ENCODE data around the gene RPL14. TPM values are rescaled to one million over a fixed set of nuclear protein-coding genes. Genes with fewer than 3 reads are reported as not detected.

Gene RPL14
- polyA plus RNA-seq, 1 experiment, result 602 TPM

GRCh38 chr3:40465111-40465407, 7.9 kb downstream of the RPL14 start:
- ChIA-PET POLR2A (interaction anchor here (1.1 kb wide), 1 partner anchor 8 kb away, joined by 4 read pairs; the partner anchor contains the start of gene RPL14), CTCF (interaction anchor here (1.0 kb wide), 1 partner anchor 12 kb away, joined by 3 read pairs; no protein-coding TSS in a partner anchor)
- H3K27ac ChIP-seq (ENCODE audit: low read depth, low read length), result no peak overlapping the region
- DNase-seq (ENCODE audit: low read depth, low spot score), result no peak
- H3K27me3 ChIP-seq (ENCODE audit: control insufficient read depth, insufficient read depth, low read length), result no peaks in the 10 kb centered on the region
- H3K9me3 ChIP-seq (ENCODE audit: control insufficient read depth, insufficient read depth, low read length), result no peaks in the 10 kb centered on the region
- H3K4me3 ChIP-seq (ENCODE audit: low read depth, low read length), result no peak overlapping the region
- no peak for TF ChIP-seq CTCF (IDR thresholded peaks at IDR 0.05; ENCODE audit: low read depth, low read length)

- Histone ChIP-seq H3K4me3 (ENCODE audit: low read depth, low read length) (no peak overlapping the region), H3K9me3 (ENCODE audit: control insufficient read depth, insufficient read depth, low read length) (no peaks in the 10 kb centered on the region), H3K27ac (ENCODE audit: low read depth, low read length) (no peak overlapping the region), H3K27me3 (ENCODE audit: control insufficient read depth, insufficient read depth, low read length) (no peaks in the 10 kb centered on the region)
- no peak for TF ChIP-seq CTCF (IDR thresholded peaks at IDR 0.05; ENCODE audit: low read depth, low read length)
- CTCF ChIA-PET, result interaction anchor here (1.0 kb wide), 1 partner anchor 11 kb away, joined by 3 read pairs; no protein-coding TSS in a partner anchor
- no peak for DNase-seq (ENCODE audit: low read depth, low spot score)
- POLR2A ChIA-PET, result interaction anchor here (1.1 kb wide), 1 partner anchor 9 kb away, joined by 4 read pairs; the partner anchor contains the start of gene RPL14
These were observed 8.3 kb downstream of the RPL14 start for GRCh38 chr3:40465456-40465855.

GRCh38 chr3:40468018-40468417, 10.9 kb downstream of the RPL14 start:
- H3K4me3 ChIP-seq (ENCODE audit: low read depth, low read length), result no peak overlapping the region
- no peak overlapping the region for H3K27ac ChIP-seq (ENCODE audit: low read depth, low read length)
- no peak for TF ChIP-seq CTCF (IDR thresholded peaks at IDR 0.05; ENCODE audit: low read depth, low read length)
- DNase-seq (ENCODE audit: low read depth, low spot score), result no peak
- H3K27me3 ChIP-seq (ENCODE audit: control insufficient read depth, insufficient read depth, low read length), result no peaks in the 10 kb centered on the region
- POLR2A ChIA-PET, result no interaction called here
- CTCF ChIA-PET, result no interaction called here
- H3K9me3 ChIP-seq (ENCODE audit: control insufficient read depth, insufficient read depth, low read length), result no peaks in the 10 kb centered on the region

GRCh38 chr3:40470701-40471100, 13.6 kb downstream of the RPL14 start:
- Histone ChIP-seq H3K27me3 (ENCODE audit: control insufficient read depth, insufficient read depth, low read length) (no peaks in the 10 kb centered on the region), H3K27ac (ENCODE audit: low read depth, low read length) (no peak overlapping the region), H3K9me3 (ENCODE audit: control insufficient read depth, insufficient read depth, low read length) (no peaks in the 10 kb centered on the region), H3K4me3 (ENCODE audit: low read depth, low read length) (no peak overlapping the region)
- ChIA-PET POLR2A (interaction anchor here (1.0 kb wide), 1 partner anchor 11 kb away, joined by 4 read pairs; no protein-coding TSS in a partner anchor), CTCF (no interaction called here)
- no peak for TF ChIP-seq CTCF (IDR thresholded peaks at IDR 0.05; ENCODE audit: low read depth, low read length)
- no peak for DNase-seq (ENCODE audit: low read depth, low spot score)

- Histone ChIP-seq H3K4me3 (ENCODE audit: low read depth, low read length) (peak within 1 kb of the TSS; percentile 84), H3K9me3 (ENCODE audit: control insufficient read depth, insufficient read depth, low read length) (no peaks in the 10 kb centered on the region), H3K27me3 (ENCODE audit: control insufficient read depth, insufficient read depth, low read length) (no peaks in the 10 kb centered on the region), H3K27ac (ENCODE audit: low read depth, low read length) (peak within 1 kb of the TSS; percentile 52)
- CTCF ChIA-PET, result interaction anchor here (0.7 to 0.9 kb wide), 2 partner anchors 12 to 161 kb away, joined by 3 read pairs; no protein-coding TSS in a partner anchor
- POLR2A ChIA-PET, result interaction anchor here (0.7 to 1.7 kb wide), 4 partner anchors 20 to 641 kb away, joined by 3 to 7 read pairs (median 5); partner anchors contain the start of genes RPL14 and ZNF621
- peak; percentile 46 for DNase-seq (ENCODE audit: low read depth, low spot score)
- TF ChIP-seq CTCF (IDR thresholded peaks at IDR 0.05; ENCODE audit: low read depth, low read length), result no peak
These were observed 19.6 kb downstream of the RPL14 start, which contains the start of gene ZNF619 for GRCh38 chr3:40476478-40477470. TSS of gene ZNF619 (plus strand) at chr3:40477122. CDS start at chr3:40477980, 858 bp downstream.
